ACHN (cell line): ENCODE data around the gene AKAP8L.

ENCODE experiments used
- DNase-seq: peaks from one replicate; pipeline ENCODE4 v3.0.0-alpha.2; 2015
- in situ Hi-C: cut with HindIII; loops from 2 replicates; pipeline ENCODE4 v1.10.0; 2017; ENCODE audit warnings: low sequenced_read_pairs, low pct_ligation_motif_present, low pct_unique_long_range_greater_than_20kb

Gene AKAP8L

GRCh38 chr19:15418579-15419412 is at the start of gene AKAP8L:
Gene AKAP8L, minus strand, starts transcription at chr19:15418988. Its CDS starts 65 bp downstream, at chr19:15418923.
- in situ Hi-C loops, result no loop called here
- DNase-seq, result peak; percentile 99

- in situ Hi-C loops, result no loop called here
- no peak for DNase-seq
These were observed 49.0 kb upstream of the AKAP8L start for GRCh38 chr19:15467734-15468214.

GRCh38 chr19:15466851-15467733 is 48.3 kb upstream of the AKAP8L start:
- no peak for DNase-seq
- in situ Hi-C loops, result no loop called here

GRCh38 chr19:15464394-15465385 is 45.9 kb upstream of the AKAP8L start, which contains the start of gene RASAL3:
Gene RASAL3, minus strand, starts transcription at chr19:15464544. Its CDS starts 186 bp downstream, at chr19:15464358.
- in situ Hi-C loops, result no loop called here
- no peak for DNase-seq

- no peak for DNase-seq
- in situ Hi-C loops, result no loop called here
These were observed 45.1 kb upstream of the AKAP8L start for GRCh38 chr19:15463861-15464371.

- no peak for DNase-seq
- in situ Hi-C loops, result no loop called here
These were observed 42.9 kb upstream of the AKAP8L start for GRCh38 chr19:15461694-15462093.

- in situ Hi-C loops, result no loop called here
These were observed 39.1 kb upstream of the AKAP8L start for GRCh38 chr19:15457701-15458484.

GRCh38 chr19:15456871-15457700 is 38.3 kb upstream of the AKAP8L start:
- in situ Hi-C loops, result no loop called here
- no peak for DNase-seq

More at GRCh38 chr19:15457701-15458484, 39.1 kb upstream of the AKAP8L start:
- DNase-seq, result no peak

GRCh38 chr19:15456441-15456840 is 37.7 kb upstream of the AKAP8L start:
- DNase-seq, result no peak
- in situ Hi-C loops, result no loop called here

- DNase-seq, result no peak
- in situ Hi-C loops, result no loop called here
These were observed 37.2 kb upstream of the AKAP8L start for GRCh38 chr19:15455996-15456395.

- in situ Hi-C loops, result no loop called here
- peak; percentile 4 for DNase-seq
These were observed 35.4 kb upstream of the AKAP8L start for GRCh38 chr19:15453906-15454860.

GRCh38 chr19:15453091-15453578 is 34.3 kb upstream of the AKAP8L start:
- peak; percentile 35 for DNase-seq
- in situ Hi-C loops, result no loop called here

- peak; percentile 77 for DNase-seq
- in situ Hi-C loops, result no loop called here
These were observed 33.6 kb upstream of the AKAP8L start for GRCh38 chr19:15452111-15453047.

GRCh38 chr19:15450528-15450890 is 31.7 kb upstream of the AKAP8L start:
- in situ Hi-C loops, result no loop called here
- no peak for DNase-seq
